ENCODE results near the gene ADAM33. TPM values are rescaled to one million over a fixed set of nuclear protein-coding genes. Genes with fewer than 3 reads are reported as not detected.

The ADAM33 gene
- total RNA-seq, 2 donors from 2014 or later, result 18.2 to 38.3 TPM

- peaks cover 13% of the 10 kb centered on the region for H3K27me3 ChIP-seq (replicated peaks; ENCODE audit: insufficient read depth)
- no peaks in the 10 kb centered on the region for H3K36me3 ChIP-seq
- no peaks in the 10 kb centered on the region for H3K9me3 ChIP-seq
- intact Hi-C loops (cut with DNase I), result no loop called here
- H3K4me1 ChIP-seq (replicated peaks), result no peaks in the 10 kb centered on the region
- TF ChIP-seq POLR2AphosphoS5 (IDR thresholded peaks at IDR 0.05) (no peak), POLR2A (IDR thresholded peaks at IDR 0.05) (no peak), CTCF (IDR thresholded peaks at IDR 0.05) (no peak)
- DNase-seq (ENCODE audit: low spot score), result no peak
- no peak overlapping the region for H3K4me3 ChIP-seq
- 93% methylated on average over 8 of the region's 8 CpGs for WGBS
- H3K27ac ChIP-seq, result no peak overlapping the region
Measured at GRCh38 chr20:3667434-3668037, 14.3 kb downstream of the ADAM33 start.

- Histone ChIP-seq H3K4me1 (replicated peaks) (no peaks in the 10 kb centered on the region), H3K9me3 (no peaks in the 10 kb centered on the region), H3K27me3 (replicated peaks; ENCODE audit: insufficient read depth) (peaks cover 20% of the 10 kb centered on the region), H3K27ac (no peak overlapping the region), H3K36me3 (no peaks in the 10 kb centered on the region), H3K4me3 (no peak overlapping the region)
- WGBS, result 91% methylated on average over 2 of the region's 2 CpGs
- no peak for DNase-seq (ENCODE audit: low spot score)
- no peak for TF ChIP-seq POLR2AphosphoS5 (IDR thresholded peaks at IDR 0.05)
- no peak for TF ChIP-seq CTCF (IDR thresholded peaks at IDR 0.05)
- no peak for TF ChIP-seq POLR2A (IDR thresholded peaks at IDR 0.05)
- intact Hi-C loops (cut with DNase I), result no loop called here
Measured at GRCh38 chr20:3663858-3664257, 18.0 kb downstream of the ADAM33 start.

GRCh38 chr20:3663031-3663701 lies 18.6 kb downstream of the ADAM33 start, which contains the start of gene GFRA4:
TSS of gene GFRA4 (minus strand) at chr20:3663399. CDS start at chr20:3663399, 0 bp downstream.
- WGBS, result 65% methylated on average over 19 of the region's 19 CpGs
- Histone ChIP-seq H3K4me3 (no peak within 1 kb of the TSS), H3K27me3 (replicated peaks; ENCODE audit: insufficient read depth) (peaks cover 20% of the 10 kb centered on the region), H3K36me3 (no peaks in the 10 kb centered on the region), H3K4me1 (replicated peaks) (no peaks in the 10 kb centered on the region), H3K9me3 (no peaks in the 10 kb centered on the region), H3K27ac (no peak within 1 kb of the TSS)
- intact Hi-C loops (cut with DNase I), result no loop called here
- TF ChIP-seq POLR2A (IDR thresholded peaks at IDR 0.05), result no peak
- no peak for TF ChIP-seq CTCF (IDR thresholded peaks at IDR 0.05)
- no peak for TF ChIP-seq POLR2AphosphoS5 (IDR thresholded peaks at IDR 0.05)
- no peak for DNase-seq (ENCODE audit: low spot score)

GRCh38 chr20:3661814-3662665 lies 19.8 kb downstream of the ADAM33 start:
- no peaks in the 10 kb centered on the region for H3K4me1 ChIP-seq (replicated peaks)
- no peak overlapping the region for H3K4me3 ChIP-seq
- H3K27ac ChIP-seq, result no peak overlapping the region
- H3K9me3 ChIP-seq, result no peaks in the 10 kb centered on the region
- no peaks in the 10 kb centered on the region for H3K36me3 ChIP-seq
- no peak for TF ChIP-seq POLR2AphosphoS5 (IDR thresholded peaks at IDR 0.05)
- no peak for TF ChIP-seq CTCF (IDR thresholded peaks at IDR 0.05)
- TF ChIP-seq POLR2A (IDR thresholded peaks at IDR 0.05), result no peak
- no peak for DNase-seq (ENCODE audit: low spot score)
- H3K27me3 ChIP-seq (replicated peaks; ENCODE audit: insufficient read depth), result peaks cover 20% of the 10 kb centered on the region
- intact Hi-C loops (cut with DNase I), result no loop called here
- 75% methylated on average over 12 of the region's 12 CpGs for WGBS
